ENCODE measurements around the gene TAF1.
"Not testable (repeated sequence)": the region's sequence is repeated elsewhere in the genome, so short reads cannot be mapped to it uniquely, and the experiment has no call there.

DNA sequence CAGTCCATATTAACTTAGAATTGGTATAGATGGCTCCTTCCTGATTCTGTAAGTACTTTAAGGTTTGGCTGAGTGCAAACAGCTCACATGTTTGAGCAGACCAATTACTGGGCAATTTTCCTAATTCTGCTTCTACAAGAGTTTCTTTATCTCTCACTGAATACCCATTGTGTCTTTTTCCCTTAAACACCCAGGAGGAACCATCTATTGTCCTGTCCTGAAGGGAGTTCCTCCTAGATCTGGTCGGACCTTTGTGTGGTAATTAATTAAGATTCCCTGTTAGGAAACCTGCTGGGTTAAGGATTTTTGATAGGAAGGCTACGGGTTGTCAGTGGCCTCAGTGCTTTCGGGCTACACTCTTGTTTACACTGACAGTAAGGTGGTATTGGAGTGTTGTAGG is 129.8 kb downstream of the TAF1 start:
- not testable (repeated sequence) for TF ChIP-seq JUND (IDR thresholded peaks at IDR 0.05; ENCODE audit: low read depth, low read length); ESRRA (IDR thresholded peaks at IDR 0.05; ENCODE audit: low read length); POLR2AphosphoS5 (IDR thresholded peaks at IDR 0.05; ENCODE audit: low read length)

All from GM12878 (cell line).